Activated T-cell treated with anti-CD3 and anti-CD28 coated beads for 4 hours (primary cell): ENCODE results near the gene SAPCD2.
"Not testable (repeated sequence)": the region's sequence is repeated elsewhere in the genome, so short reads cannot be mapped to it uniquely, and the experiment has no call there.

Source experiments
- DNase-seq: peaks from one replicate; pipeline ENCODE4 v3.0.0-alpha.2; 2020

Gene SAPCD2

DNA sequence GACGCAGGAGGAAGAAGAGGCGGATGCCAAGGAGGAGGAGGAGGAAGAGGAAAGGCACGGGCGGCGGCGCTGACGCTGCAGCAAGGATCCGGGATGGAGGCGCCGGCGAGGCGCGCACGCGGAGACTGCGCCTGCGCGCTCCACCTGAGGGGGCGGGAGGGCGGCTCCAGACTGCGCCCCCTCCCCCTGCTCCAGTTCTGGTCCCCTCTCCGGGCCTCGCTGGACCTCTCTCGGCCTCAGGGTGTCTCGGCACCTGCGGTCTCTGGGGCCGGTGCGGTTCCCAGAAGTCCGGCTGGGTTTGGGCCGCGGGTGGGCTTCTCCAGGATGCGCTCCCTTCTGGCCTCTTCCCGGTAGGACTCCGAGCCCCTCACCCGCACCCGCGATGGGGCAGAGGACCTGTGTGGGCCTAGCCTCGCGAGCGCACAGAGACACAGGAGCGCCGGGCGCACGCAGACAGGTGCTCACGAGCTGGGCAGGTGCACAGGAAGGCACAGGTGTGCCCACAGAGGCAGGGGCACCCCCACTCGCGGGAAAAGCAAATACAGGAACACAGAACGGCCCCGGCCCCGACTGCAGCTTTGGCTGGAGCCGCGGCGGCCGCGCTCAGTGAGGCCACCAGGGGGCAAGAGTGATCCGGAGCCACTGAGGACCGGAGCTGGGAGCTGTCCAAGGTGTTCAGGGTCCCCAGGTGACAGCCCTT is 24.1 kb downstream of the SAPCD2 start, which contains the start of gene NPDC1:
NPDC1 (minus strand) TSS at position 90 of the 700 bp plus-strand sequence. CDS start 188 bp downstream, outside the sequence.
- peak; percentile 70 for DNase-seq

DNA sequence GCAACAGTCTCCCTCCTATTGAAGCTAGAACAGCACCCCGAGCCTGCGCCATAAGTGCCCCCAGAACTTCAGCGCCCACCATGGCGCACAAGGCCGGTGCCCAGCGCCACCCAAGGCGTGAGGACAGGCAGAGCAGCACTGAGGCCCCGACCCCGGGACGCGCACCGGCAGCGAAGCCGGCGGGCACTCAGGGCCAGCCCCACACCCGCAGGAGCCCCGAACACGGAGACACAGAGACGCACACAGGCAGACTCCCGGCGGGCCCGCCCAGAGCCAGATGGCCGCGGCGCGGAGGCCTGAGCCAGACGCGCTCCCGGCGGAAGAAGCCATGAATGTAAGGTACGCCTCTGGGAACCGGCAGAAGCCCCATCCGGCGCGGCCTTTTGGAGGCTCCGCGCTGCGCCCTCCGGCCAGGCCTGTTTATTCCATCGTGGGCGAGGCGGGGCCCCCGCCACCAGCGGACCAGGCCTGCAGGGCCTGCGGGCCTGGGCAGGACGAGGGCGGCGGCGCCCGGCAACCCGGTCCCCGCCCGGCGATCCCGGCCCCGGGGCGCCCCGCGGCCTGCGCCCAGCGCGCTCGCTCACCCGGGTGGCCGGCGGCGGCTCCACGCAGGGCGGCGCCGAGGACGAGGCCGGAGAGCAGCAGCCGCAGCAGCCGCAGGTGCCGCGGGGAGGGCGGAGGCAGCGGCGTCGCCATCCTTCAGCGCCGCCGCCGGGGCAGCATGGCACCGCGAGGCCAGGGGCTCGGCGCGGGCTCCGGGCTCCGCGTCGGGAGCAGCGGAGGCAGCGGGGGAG is 24.9 kb downstream of the SAPCD2 start:
- DNase-seq, result no peak

DNA sequence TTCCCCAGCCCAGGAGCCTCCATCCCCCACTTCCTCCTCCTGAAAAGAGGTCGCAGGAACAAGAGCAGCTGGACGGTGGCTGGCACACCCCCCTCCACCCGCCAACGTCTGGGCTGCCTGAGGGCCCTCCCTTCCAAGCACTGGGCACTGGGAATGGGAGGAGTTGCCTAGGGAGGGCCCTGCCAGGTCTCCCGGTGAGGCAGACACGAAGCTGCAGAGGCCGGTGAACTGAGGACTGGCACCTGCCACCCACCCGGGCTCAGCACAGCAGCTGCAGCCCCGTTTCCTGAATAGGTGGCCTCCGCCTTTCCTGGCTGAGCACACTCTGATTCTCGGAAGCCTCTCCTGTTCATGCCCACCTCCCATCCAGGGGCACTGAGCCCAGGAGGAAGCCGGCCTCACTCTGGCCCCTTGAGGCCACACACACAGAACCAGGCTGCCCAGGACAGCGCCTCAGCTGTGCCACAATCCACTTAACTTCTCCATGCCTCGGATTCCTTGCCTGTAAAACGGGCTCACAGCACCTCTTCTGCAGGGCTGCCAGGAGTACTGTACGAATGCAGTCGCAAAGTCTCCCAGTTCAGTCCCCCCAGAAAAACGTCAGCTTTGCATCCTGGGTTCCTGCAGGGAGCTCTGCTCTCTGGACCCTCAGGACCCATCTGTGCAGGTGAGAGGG is 25.7 kb downstream of the SAPCD2 start:
- DNase-seq, result no peak

DNA sequence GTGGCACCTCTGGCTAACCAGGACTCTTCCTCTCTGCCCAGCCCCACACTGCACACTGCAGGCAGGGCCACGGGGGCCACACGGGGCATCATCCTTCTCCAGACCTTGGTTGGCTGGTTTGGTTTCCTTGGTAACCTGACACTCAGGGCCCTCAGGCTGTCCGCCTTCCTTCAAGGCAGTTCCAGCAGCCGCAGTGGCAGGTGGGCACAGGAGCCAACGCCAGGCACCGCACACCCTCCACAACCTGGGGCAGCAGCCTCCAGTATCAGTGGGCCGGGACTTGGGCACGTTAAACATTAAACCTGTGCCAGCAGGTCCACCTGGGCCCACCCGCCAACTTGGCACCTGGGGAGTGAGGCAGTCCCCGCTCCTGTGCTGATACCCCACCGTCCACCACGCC is 26.3 kb downstream of the SAPCD2 start:
- DNase-seq, result no peak

DNA sequence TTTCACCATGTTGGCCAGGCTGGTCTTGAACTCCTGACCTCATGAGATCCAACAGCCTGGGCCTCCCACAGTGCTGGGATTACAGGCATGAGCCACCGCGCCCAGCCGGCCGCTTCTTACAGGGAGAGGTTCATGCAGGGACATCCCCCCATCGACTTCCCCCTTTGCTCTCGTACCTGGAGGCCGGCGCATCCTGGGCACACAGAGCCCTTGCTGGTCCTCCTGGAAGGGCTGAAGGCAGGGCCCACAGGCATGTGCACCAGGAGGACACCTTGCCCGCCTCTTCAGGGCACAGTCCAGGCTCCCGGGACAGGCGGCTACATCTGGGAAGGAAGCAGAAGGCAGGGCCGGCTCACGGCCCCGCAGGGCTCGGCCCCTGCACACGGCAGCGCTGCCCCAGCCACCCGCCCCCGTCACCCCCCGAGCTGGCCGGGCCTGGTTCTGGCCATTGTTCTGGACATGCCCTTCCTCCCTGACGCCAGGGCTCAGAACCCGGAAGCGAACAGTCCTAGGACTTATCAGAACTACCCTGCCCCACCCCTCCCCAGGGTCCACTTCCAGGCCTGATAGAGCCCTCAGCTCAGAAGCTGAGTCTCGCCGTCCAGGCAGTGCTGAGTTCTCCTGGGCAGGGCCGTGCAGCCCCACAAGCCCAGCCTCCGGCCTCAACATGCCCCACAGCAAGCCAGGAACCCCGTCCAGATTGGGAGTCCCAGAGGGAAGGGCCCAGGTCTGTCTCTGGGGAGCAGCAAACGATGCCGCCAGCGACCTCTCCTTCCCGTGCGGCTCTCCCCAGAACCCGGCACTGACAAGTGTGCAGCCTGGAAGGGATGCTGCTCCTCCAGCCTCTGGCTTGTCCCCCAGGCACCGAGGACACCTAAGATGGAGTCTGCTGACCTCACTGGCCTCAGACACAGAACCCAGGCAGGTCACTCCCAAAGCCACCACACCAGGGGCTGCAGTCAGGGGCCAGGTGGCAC is 27.3 kb downstream of the SAPCD2 start:
- DNase-seq, result no peak

DNA sequence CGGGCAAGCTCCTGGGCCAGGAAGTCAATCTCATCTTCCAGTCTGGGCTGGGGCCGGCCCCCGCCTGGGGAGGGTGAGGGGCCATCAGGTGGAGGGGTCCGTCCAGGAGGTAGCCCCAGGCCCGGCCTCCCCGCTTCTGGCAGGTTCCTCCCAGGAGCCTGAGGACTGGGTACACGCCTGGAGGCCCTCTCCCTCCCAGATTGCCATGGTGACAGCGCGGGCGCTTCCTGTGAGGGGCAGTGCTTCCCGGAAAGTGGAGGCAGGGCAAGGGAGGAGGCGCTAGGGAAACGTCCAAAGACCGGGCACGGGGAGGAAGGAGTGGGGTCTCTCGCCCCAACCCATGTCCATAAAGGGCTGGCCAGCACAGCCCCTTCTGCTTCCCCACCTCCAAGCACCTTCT is 29.2 kb downstream of the SAPCD2 start:
- DNase-seq, result no peak

DNA sequence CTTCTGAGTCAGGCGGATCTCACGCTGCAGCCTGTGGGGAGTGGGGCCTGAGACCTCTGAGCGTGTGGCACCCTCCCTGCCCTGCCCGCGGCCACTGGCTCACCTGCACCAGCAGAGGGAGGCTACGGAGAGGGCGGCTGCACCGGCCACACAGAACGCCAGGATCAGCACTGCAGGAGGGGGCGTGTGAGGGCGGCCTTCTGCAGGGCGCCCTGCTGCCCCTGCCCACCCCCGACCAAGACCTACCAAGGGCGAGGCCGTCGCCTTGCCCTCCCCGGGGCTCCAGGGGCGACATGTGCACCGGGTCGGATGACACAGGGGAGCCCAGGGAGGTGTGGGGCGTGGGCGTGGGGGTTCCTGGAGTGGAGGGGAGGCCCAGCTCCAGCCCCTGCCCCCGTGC is 29.8 kb downstream of the SAPCD2 start:
- no peak for DNase-seq

DNA sequence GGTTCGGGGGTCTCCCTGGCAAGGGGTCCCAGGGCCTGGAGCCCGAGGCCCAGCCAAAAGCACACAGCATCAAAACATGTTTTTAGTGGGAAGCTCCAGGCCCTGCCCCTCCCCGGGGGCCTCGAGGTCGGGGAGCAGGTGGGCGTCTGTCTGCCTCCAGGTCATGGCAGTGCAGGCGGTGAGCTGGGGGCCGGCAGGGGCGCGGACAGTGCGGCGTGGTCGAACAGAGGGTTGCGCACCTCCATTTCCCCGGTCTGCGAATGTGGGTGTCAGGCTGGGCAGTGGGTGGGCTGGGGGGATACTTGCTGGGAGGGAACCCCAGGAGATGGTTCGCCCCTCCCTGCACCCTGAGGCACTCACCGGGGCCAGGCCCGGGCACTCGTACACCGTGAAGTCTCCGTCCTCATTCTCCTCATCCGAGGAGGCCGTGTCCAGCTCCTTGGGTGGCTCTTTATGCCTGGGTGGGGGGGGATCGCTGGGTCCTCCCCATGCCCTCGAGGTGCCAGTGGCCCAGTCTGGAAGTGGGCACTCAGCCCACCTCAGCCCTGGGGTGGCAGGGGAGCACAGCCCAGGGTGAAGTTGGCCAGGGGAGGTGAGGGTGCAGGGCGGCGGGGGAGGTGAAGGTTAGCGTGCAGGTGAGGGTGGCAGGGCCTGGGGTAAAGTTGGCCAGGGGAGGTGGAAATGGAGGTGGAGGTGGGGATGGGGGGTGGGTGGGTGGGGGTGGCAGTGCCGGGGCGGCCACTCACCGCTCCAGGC is 30.6 kb downstream of the SAPCD2 start:
- DNase-seq, result no peak

DNA sequence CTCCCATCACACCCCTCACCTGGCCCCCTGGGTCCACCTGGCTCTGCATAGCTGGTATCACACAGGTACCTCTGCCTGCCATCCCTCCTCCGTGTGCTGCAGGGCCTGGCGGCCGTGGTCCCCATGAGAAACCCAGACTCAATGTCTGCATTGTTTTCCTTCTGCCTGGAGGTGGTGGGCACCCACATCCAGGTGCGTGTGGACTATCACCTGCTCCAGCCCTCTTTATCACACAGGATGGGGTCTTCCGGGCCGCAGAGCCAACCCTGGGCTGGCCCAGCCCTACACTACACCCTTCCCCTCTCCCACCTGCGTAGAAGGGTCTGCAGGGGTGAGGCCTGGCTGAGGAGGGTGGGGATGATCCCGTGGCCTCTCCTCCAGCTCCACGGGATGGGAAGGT is 31.4 kb downstream of the SAPCD2 start:
- DNase-seq, result no peak

DNA sequence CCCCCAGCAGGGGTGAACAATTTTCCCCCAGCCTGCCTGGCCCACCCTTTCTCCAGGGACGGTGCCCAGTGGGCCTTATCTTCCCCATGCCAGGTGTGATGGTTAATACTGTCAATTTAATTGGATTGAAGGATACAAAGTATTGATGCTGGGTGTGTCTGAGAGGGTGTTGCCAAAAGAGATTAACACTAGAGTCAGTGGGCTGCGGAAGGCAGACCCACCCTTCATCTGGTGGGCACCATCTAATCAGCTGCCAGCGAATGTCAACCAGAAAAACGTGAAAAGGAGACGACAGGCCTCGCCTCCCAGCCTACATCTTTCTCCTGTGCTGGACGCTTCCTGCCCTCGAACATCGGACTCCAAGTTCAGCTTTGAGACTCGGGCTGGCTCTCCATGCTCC is 32.9 kb downstream of the SAPCD2 start:
- no peak for DNase-seq

DNA sequence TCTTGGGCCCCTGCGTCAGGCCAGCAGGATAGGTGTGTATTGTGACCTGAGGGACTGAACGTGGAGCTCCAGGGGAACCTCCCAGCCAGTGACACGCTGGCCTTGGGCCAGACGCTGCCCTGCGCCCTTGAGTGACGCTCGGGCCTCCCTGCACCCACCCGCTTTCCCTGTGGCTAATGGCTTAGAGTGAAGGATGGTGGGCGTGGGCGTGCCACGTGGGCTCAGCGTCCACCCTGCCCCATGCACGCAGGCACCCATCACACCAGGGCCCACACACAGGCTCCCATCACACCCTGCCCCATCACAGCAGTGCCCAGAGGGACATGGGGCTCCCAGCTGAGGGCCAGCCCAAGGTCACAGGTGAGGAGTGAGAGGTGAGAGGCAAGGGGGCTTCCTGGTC is 33.3 kb downstream of the SAPCD2 start:
- no peak for DNase-seq

DNA sequence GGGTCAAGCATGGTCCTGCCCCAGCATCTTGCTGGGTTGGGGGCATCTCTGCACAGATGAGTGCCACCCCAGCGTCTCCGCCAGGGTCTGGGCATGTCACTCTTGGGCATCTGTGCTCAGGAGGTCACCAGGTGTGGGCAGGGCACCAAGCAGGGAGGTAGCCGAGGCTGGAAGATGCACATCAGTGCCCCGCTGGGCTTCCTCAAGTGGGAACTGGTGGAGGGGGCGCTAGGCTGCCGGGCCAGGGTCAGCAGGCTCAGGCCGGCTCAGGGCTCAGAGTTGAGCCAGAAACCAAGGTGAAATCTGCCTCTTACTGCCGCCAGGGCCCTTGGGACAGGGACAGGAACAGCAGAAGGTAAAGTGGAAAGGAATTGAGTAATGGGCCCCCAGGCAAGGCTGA is 34.4 kb downstream of the SAPCD2 start:
- DNase-seq, result no peak

DNA sequence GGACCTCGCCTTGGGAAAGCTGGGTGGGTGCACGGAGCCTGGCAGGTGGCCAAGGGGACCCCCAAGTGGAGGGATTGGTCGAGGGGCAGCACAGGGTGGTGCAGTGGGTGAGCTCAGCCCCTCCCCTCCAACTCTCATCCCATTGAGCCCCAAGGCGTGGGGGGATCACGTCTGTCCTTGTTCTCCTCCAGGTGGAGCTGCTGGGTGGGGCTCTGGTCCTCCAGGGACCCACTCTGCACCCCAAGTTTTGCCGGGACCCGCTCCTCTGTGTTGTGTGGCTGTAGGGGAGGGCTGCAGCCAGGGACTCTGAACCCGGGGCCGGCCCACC is 34.9 kb downstream of the SAPCD2 start:
- no peak for DNase-seq

DNA sequence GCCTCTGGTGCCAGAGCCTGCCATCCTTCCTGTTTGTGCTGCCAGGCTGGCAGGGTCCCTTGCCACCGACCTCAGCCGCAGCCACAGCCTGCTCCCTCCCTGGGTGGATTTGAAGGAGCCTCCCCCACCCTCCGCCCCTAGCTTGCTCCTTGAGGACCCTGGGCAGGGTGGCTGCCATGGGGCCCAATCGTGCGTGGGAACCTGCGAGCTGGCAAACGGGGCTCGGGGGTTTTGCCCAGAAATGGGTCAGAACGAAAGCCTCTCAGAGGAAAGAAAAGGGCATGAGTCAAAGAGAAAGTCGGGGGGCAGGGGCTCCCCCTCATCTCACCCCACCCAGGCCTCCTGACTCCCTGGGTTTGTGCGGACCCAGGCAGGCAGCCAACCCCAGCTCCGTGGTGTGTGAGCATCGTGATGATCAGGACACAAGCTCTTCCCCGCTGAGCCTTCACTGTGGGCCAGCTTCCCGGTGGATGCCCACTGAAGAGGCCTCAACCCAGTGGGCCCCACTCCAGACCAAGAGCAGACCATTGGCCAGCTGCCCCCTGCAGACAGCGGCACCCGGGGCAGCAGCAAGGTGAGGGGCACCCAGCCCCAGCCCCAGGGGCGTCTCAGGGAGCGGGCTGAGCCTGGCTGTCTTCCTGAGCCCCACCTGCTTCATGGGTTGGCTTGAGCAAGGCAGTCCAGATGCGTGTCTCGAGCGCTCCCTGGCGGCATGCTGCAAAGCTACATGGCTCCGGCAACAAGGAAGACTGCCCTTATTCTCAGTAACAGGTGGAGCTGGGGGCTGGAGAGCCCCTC is 35.4 kb downstream of the SAPCD2 start:
- DNase-seq, result peak; percentile 79

DNA sequence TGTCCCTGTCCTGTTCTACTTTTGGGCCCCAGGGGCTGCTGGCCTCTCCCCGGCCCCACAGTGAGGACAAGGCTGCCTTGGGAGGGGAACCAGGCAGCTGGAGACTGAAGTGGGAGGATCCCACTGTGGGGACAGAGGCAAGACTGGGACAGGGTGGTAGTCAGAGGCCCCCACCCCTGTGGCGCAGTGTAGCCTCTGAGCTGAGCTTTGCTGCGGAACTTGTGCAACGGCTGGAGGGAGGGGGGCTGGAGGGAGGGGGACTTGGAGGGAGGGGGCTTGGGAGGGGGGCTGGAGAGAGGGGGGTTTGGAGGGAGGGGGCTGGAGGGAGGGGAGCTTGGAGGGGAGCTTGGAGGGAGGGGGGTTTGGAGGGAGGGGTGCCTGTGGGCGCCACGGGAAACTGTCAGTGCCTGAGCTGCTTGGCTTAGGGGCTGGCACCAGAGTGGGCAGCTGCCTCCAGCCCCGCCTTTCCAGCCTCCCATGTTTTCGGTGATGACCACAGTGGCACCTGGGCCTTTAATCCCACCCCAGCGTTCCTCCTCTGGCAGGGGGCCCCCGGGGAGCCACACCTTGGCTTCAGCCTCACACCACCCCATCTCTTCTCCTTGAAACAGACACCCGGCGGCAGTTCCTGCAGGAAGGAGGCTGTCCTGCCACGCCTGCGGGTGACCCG is 36.2 kb downstream of the SAPCD2 start:
- DNase-seq, result no peak

DNA sequence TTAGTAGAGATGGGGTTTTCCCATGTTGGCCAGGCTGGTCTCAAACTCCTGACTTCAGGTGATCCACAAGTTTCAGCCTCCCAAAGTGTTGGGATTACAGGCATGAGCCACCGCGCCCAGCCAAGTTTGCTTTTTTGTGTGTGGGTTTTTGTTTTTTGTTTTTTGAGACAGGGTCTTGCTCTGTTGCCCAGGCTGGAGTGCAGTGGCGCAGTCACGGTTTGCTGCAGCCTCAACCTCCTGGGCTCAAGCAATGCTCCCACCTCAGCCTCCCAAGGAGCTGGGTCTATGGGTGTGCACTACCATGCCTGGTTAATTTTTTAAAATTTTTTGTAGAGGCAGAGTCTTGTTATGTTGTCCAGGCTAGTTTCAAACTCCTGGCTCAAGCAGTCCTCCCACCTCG is 36.9 kb downstream of the SAPCD2 start:
- not testable (repeated sequence) for DNase-seq

DNA sequence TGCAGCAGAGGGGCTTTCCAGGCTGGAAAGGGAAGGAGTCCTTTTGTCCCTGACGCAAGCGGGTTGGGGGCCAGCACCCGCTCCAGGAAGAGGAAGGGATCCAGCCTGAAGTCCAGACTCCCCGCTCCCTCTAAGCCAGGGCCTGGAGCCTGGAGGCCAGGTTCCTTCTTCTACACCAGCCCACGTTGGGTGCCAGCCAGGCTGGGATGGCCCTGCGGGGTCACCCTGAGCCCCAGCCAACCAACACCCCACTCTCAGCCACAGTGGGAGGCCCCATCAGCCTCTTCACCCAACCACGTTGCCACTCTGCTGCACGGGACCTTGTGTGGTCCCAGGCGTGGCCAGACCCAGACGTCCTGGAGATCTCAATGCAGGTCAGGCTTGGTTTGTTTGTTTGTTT is 37.5 kb downstream of the SAPCD2 start:
- DNase-seq, result no peak

DNA sequence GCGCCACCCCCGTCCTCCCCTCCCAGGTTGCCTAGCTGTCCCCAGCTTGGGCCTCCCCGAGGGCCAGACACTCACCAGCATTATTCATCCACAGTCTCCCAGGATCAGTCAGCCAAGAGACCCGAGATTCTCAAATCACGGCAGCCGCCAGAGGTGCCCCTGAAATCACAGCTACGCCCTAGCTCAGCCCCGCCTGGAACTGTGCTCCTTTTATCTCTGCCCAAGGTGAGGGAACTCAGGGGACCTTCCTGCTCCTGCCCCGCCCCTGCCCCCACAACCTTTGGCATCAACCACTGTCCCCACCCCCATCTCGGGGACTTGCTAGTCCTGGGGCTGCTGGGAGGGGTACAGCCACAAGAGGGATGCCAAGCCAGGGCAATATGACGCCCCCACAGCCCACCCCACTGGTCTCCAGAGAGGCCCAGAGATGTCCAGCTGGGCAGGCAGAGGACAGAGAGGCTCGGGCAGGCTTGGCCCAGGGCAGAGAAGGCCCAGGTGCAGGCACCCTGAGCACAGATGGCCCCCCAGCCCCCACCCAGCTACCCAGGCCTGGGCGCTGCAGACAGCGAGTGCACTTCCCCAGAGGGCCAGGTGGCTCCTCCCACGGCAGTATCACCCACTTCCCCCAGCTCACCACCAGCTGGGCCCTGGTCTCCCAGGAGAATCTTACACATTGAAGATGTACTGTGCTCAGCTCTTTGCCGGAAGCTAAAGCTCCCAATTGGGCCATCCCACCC is 38.3 kb downstream of the SAPCD2 start, which contains the start of gene FUT7:
FUT7 (minus strand) TSS at position 185 of the 737 bp plus-strand sequence; CDS start at position 88, 97 bp downstream.
- DNase-seq, result no peak
